GM23248 (cell line): Measurements from ENCODE around the gene FBF1. TPM values are rescaled to one million over a fixed set of nuclear protein-coding genes. Genes with fewer than 3 reads are reported as not detected.

Experiments used
- DNase-seq: peaks from one replicate; pipeline ENCODE4 v3.0.0-alpha.2; 2015
- H2AFZ ChIP-seq: fragments of 200-600 bp; sonication (generic); 2 replicates; pipeline ENCODE4 v1.6.1; 2016; ENCODE audit warnings: antibody characterized with exemption
- H3F3A ChIP-seq: fragments of 200-600 bp; sonication (generic); 2 replicates; pipeline ENCODE4 v1.6.1; 2016; ENCODE audit warnings: mild to moderate bottlenecking, antibody characterized with exemption, mixed run types; ENCODE audit not compliant: insufficient read depth
- H3K27ac ChIP-seq: fragments of 200-600 bp; sonication (generic); 2 replicates; pipeline ENCODE4 v1.5.1; 2016; ENCODE audit warnings: mild to moderate bottlenecking
- H3K27me3 ChIP-seq: fragments of 200-600 bp; sonication (generic); replicated peaks from 2 replicates; pipeline ENCODE4 v1.6.1; 2016; ENCODE audit warnings: mild to moderate bottlenecking; ENCODE audit not compliant: insufficient read depth
- H3K36me3 ChIP-seq: fragments of 200-600 bp; sonication (generic); 2 replicates; pipeline ENCODE4 v1.6.1; 2016; ENCODE audit warnings: low read depth, mild to moderate bottlenecking
- H3K4me1 ChIP-seq: fragments of 200-600 bp; sonication (generic); 2 replicates; pipeline ENCODE4 v1.6.1; 2016; ENCODE audit warnings: mild to moderate bottlenecking; ENCODE audit not compliant: insufficient read depth
- H3K4me2 ChIP-seq: fragments of 200-600 bp; sonication (generic); one replicate; pipeline ENCODE4 v1.6.1; 2016; ENCODE audit warnings: mild to moderate bottlenecking; ENCODE audit not compliant: unreplicated experiment
- H3K4me3 ChIP-seq: fragments of 200-600 bp; sonication (generic); 2 replicates; pipeline ENCODE4 v1.5.1; 2016; ENCODE audit warnings: mild to moderate bottlenecking
- H3K79me2 ChIP-seq: fragments of 200-600 bp; sonication (generic); 2 replicates; pipeline ENCODE4 v1.6.1; 2016; ENCODE audit warnings: mild to moderate bottlenecking; ENCODE audit not compliant: insufficient read depth
- H3K9ac ChIP-seq: fragments of 200-600 bp; sonication (generic); 2 replicates; pipeline ENCODE4 v1.6.1; 2016; ENCODE audit warnings: mild to moderate bottlenecking
- H3K9me2 ChIP-seq: fragments of 200-600 bp; sonication (generic); 2 replicates; pipeline ENCODE4 v1.6.1; 2016; ENCODE audit warnings: mixed run types, mild to moderate bottlenecking, moderate library complexity; ENCODE audit not compliant: insufficient read depth
- H3K9me3 ChIP-seq: fragments of 200-600 bp; sonication (generic); one replicate; pipeline ENCODE4 v1.6.1; 2017; ENCODE audit warnings: low read depth
- H4K20me1 ChIP-seq: fragments of 200-600 bp; sonication (generic); 2 replicates; pipeline ENCODE4 v1.6.0; 2016; ENCODE audit not compliant: insufficient read depth
- EZH2 ChIP-seq: fragments of 200-600 bp; sonication (generic); IDR thresholded peaks from 2 replicates; pipeline ENCODE4 v1.6.1; 2018; ENCODE audit warnings: antibody characterized with exemption, mild to moderate bottlenecking; ENCODE audit not compliant: insufficient read depth, poor library complexity, severe bottlenecking
- EZH2phosphoT487 ChIP-seq: fragments of 200-600 bp; sonication (generic); IDR thresholded peaks from 2 replicates; pipeline ENCODE4 v1.6.1; 2018; ENCODE audit warnings: antibody characterized with exemption, moderate library complexity, mild to moderate bottlenecking, low read depth; ENCODE audit not compliant: insufficient read depth
- WGBS, 2 experiments: methylation state at CpG; one replicate each; pipeline ENCODE4 v1.1.6; 2015 to 2017; ENCODE audit warnings: low lambda C conversion rate in 2 of 2, low coverage in 1 of 2; ENCODE audit errors: missing lambda C conversion rate in 2 of 2; 5-methylcytosine and 5-hydroxymethylcytosine counted together
- in situ Hi-C: fragments of 300-500 bp; cut with MboI; formaldehyde crosslinking; loops from 2 replicates; pipeline ENCODE4 v1.15.0; 2020
- polyA plus RNA-seq: library from polyadenylated mRNA; unstranded; fragments of >200 nt; fragmentation: Nextera tagmentation; extraction: Ambion mirVana; gene quantifications from 2 replicates; pipeline ENCODE4 v1.2.1, GENCODE V29; 2016
- total RNA-seq: library from RNA; depleted of rRNA; stranded (reverse); fragments of >200 nt; shearing (Covaris generic); gene quantifications from 2 replicates; pipeline ENCODE4 v1.2.3, GENCODE V29; 2014

FBF1 gene
- total and polyA plus RNA-seq, 2 experiments from 2014 or later, result 4.3 to 8.3 TPM

DNA sequence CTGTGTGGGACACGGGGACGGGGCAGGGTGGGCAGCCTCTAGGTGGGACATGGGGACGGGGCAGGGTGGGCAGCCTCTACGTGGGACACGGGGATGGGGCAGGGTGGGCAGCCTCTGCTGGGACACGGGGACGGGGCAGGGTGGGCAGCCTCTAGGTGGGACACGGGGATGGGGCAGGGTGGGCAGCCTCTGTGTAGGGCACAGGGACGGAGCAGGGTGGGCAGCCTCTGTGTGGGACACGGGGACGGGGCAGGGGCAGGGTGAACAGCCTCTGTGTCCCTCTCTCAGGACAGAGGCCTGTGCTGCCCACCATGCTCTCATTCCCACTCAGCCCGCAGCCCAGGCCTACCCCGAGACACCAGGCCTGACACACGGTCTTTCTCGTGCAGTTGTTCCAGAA is 19.2 kb downstream of the FBF1 start:
- Histone ChIP-seq H3K4me3 (no peak overlapping the region), H4K20me1 (no peaks in the 10 kb centered on the region), H3K4me1 (no peaks in the 10 kb centered on the region), H3K27me3 (no peaks in the 10 kb centered on the region), H3K79me2 (no peaks in the 10 kb centered on the region), H3K36me3 (no peaks in the 10 kb centered on the region; the same call in 1 of the 2 replicates), H3K9me3 (no peaks in the 10 kb centered on the region), H3K9me2 (no peaks in the 10 kb centered on the region), H3F3A (no peaks in the 10 kb centered on the region), H3K9ac (no peak overlapping the region), H2AFZ (no peak overlapping the region), H3K27ac (no peak overlapping the region), H3K4me2 (no peak overlapping the region)
- WGBS, 2 experiments, result 94 to 96% methylated on average over 8 to 15 of the region's 15 CpGs
- no peak for DNase-seq
- in situ Hi-C loops, result loop anchor here (25.0 kb wide), 1 partner anchor 366 kb away; no protein-coding TSS in a partner anchor
- TF ChIP-seq EZH2 (no peak), EZH2phosphoT487 (no peak)

DNA sequence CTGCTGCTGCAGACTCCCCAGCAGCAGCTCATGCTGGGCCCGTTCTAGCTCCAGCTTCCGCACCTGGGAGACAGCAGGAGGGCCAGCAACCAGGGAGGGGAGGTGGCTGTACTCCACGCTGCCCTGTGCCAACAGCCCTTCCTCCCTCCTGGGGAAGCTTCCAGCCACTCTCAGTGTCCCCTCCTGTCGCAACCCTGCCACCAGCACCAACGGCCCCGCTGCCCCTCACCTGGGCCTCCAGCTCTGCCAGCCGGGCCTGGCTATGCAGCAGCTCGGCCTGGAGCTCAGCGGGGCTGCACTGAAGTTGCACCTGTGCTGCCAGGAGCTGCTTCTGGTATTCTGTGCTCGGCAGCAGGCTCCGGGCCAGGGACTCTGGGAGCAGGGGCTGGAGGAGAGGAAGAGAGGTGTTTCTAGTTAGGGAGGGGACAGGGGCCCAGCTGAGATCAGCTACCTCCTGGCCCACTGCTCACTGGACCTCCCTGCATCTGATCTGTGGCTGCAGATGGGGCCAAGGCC is 20.7 kb downstream of the FBF1 start:
- TF ChIP-seq EZH2phosphoT487 (no peak), EZH2 (no peak)
- no peak overlapping the region for H3K4me2 ChIP-seq
- DNase-seq, result no peak
- no peaks in the 10 kb centered on the region; the same call in 1 of the 2 replicates for H3K36me3 ChIP-seq
- H3K9ac ChIP-seq, result no peak overlapping the region
- in situ Hi-C loops, result loop anchor here (25.0 kb wide), 1 partner anchor 367 kb away; no protein-coding TSS in a partner anchor
- no peaks in the 10 kb centered on the region for H3K9me3 ChIP-seq
- H3K79me2 ChIP-seq, result no peaks in the 10 kb centered on the region
- H3K4me1 ChIP-seq, result no peaks in the 10 kb centered on the region
- no peaks in the 10 kb centered on the region for H3K9me2 ChIP-seq
- no peaks in the 10 kb centered on the region for H3K27me3 ChIP-seq
- H2AFZ ChIP-seq, result no peak overlapping the region
- no peak overlapping the region for H3K4me3 ChIP-seq
- H4K20me1 ChIP-seq, result no peaks in the 10 kb centered on the region
- WGBS, 2 experiments, result 75 to 79% methylated on average over 9 to 11 of the region's 11 CpGs
- H3K27ac ChIP-seq, result no peak overlapping the region
- H3F3A ChIP-seq, result no peaks in the 10 kb centered on the region

DNA sequence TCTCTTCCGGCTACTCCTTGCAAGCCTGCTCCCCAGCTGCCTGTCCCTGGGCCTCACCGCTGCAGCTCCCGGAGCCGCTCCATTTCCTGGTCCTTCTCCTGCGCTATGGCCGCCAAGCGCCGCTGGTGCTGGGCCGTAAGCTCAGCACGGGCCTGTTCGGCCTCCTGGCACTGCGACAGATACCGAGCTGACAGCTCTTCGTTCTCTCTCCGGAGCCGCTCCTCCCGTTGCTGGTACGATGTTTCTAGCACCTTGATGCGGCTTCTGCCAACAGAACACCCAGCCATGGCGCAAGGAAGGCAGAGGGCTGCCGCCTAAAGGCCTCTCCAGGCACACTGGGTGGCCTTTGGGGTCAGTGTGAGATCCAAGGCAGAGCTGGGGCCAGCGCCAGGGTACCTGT is 21.2 kb downstream of the FBF1 start:
- Histone ChIP-seq H2AFZ (no peak overlapping the region), H3K4me1 (no peaks in the 10 kb centered on the region), H3K27ac (no peak overlapping the region), H3K36me3 (no peaks in the 10 kb centered on the region; the same call in 1 of the 2 replicates), H3K9me3 (no peaks in the 10 kb centered on the region), H3K9ac (no peak overlapping the region), H3F3A (no peaks in the 10 kb centered on the region), H4K20me1 (no peaks in the 10 kb centered on the region), H3K4me2 (no peak overlapping the region), H3K9me2 (no peaks in the 10 kb centered on the region), H3K4me3 (no peak overlapping the region), H3K27me3 (no peaks in the 10 kb centered on the region), H3K79me2 (no peaks in the 10 kb centered on the region)
- no peak for TF ChIP-seq EZH2phosphoT487
- no peak for TF ChIP-seq EZH2
- WGBS, 2 experiments, result 95 to 96% methylated on average over 22 of the region's 22 CpGs
- in situ Hi-C loops, result loop anchor here (25.0 kb wide), 1 partner anchor 368 kb away; no protein-coding TSS in a partner anchor
- no peak for DNase-seq

DNA sequence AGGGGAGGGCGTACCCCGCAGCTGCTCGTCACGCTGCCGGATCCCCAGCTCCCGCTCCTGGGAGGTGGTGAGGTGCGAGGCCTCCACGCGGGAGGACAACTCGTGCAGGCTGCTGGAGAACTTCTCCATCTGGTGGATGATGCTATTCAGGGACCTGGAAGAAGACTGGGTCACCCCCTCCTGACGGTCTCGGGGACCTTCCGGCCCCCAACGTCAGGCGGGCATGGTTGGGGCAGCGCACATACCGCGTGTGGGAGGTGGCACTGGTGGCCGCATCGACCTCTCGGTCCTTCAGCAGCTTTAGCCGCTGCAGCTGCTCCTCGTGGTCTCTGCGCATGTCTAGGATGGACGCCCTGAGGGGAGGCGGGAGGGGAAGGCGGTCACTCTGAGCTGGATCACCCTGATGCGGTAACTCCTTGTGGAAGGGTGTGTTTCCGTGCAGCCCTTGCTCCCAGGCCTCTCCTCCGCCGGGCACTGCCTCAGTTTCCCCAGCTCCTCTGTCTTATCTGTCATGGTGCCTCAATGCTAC is 22.9 kb downstream of the FBF1 start:
- Histone ChIP-seq H3K27me3 (no peaks in the 10 kb centered on the region), H3K79me2 (no peaks in the 10 kb centered on the region), H3K4me3 (no peak overlapping the region), H4K20me1 (no peaks in the 10 kb centered on the region), H3F3A (no peaks in the 10 kb centered on the region), H3K4me2 (no peak overlapping the region), H3K9me3 (no peaks in the 10 kb centered on the region), H3K9me2 (no peaks in the 10 kb centered on the region), H2AFZ (no peak overlapping the region), H3K36me3 (no peaks in the 10 kb centered on the region; the same call in 1 of the 2 replicates), H3K27ac (no peak overlapping the region), H3K4me1 (no peaks in the 10 kb centered on the region), H3K9ac (no peak overlapping the region)
- in situ Hi-C loops, result loop anchor here (25.0 kb wide), 1 partner anchor 369 kb away; no protein-coding TSS in a partner anchor
- TF ChIP-seq EZH2 (no peak), EZH2phosphoT487 (no peak)
- no peak for DNase-seq
- 95 to 96% methylated on average over 31 of the region's 31 CpGs for WGBS, 2 experiments
